GM12875 (cell line): Measurements from ENCODE around the gene HTR1D.
A peak's percentile ranks its signal among the peaks of the same experiment; 100 is the strongest.

Experiments used
- H3K4me3 ChIP-seq: one replicate; pipeline ENCODE4 v1.5.1; 2011; ENCODE audit warnings: low read depth, low read length, control low read depth
- TF ChIP-seq, protein P1 (sequence below): IDR thresholded peaks from 2 replicates; pipeline ENCODE4 v1.5.1; 2011; ENCODE audit warnings: low read depth, mild to moderate bottlenecking, control low read depth, inconsistent platforms, low read length, moderate library complexity, borderline replicate concordance; ENCODE audit not compliant: insufficient read depth

Gene HTR1D

GRCh38 chr1:23179862-23180261, 37.4 kb downstream of the HTR1D start:
- no peak overlapping the region for H3K4me3 ChIP-seq
- TF ChIP-seq, protein P1, sequence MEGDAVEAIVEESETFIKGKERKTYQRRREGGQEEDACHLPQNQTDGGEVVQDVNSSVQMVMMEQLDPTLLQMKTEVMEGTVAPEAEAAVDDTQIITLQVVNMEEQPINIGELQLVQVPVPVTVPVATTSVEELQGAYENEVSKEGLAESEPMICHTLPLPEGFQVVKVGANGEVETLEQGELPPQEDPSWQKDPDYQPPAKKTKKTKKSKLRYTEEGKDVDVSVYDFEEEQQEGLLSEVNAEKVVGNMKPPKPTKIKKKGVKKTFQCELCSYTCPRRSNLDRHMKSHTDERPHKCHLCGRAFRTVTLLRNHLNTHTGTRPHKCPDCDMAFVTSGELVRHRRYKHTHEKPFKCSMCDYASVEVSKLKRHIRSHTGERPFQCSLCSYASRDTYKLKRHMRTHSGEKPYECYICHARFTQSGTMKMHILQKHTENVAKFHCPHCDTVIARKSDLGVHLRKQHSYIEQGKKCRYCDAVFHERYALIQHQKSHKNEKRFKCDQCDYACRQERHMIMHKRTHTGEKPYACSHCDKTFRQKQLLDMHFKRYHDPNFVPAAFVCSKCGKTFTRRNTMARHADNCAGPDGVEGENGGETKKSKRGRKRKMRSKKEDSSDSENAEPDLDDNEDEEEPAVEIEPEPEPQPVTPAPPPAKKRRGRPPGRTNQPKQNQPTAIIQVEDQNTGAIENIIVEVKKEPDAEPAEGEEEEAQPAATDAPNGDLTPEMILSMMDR = no peak

DNA sequence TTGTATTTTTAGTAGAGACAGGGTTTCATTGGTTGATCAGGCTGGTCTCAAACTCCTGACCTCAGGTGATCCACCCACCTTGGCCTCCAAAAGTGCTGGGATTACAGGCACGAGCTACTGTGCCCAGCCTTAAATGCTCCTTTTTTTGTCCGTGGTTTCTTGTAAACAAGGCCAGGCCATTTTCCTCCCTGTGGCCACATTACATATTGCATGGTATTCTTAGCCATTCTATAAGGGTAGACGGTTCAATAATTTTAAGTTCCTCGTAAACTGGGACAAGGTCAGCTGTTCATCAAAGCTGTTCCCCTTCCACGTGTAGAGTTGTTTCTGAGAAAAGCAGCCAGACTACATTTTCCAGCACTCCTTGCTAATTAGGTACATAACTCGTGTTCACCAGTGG, 38.4 kb downstream of the HTR1D start:
- H3K4me3 ChIP-seq = no peak overlapping the region

DNA sequence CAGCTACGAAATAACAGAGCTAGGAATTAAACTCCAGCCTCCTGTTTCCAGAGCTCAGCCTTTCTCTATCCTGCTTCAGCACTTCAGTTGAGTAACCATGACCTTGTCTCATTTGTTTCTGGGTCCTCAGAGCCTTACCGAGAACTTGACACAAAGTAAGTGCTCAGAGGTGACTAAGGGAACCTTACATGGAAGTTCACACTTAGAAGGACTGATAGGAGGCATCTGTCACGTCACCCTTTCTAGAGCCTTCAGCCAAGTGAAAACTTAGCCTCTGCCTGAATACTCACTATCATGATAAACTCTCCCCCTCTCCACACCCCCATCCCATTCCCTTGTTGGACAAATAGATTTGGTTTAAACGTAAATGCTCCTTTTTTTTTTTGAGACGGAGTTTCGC, 38.9 kb downstream of the HTR1D start:
- TF ChIP-seq, protein P1 = no peak
- no peak overlapping the region for H3K4me3 ChIP-seq

More for the DNA sequence above, 38.4 kb downstream of the HTR1D start:
- TF ChIP-seq, protein P1 = peak; percentile 36; the same call in 1 of the 2 replicates

- H3K4me3 ChIP-seq = peak overlapping the region; percentile 61
These were observed 39.6 kb downstream of the HTR1D start for GRCh38 chr1:23177438-23178380.

DNA sequence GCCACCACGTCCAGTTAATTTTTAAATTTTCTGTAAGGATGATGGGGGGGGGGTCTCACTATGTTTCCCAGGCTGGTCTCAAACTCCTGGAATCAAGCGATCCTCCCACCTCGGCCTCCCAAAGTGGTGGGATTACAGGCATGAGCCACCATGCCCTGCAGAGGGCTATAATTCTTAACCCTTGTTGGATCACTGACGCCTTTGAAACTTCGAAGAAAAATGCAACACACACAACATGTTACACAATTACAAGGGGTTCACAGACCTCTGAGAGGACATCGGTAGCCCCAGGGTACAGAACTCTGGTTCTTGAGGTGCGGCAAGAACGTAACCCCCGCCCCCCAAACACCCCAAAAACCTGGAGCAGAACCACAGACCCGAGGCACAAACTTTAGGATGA, 40.3 kb downstream of the HTR1D start:
- peak overlapping the region; percentile 40 for H3K4me3 ChIP-seq
- TF ChIP-seq, protein P1 = no peak

More at GRCh38 chr1:23177438-23178380, 39.6 kb downstream of the HTR1D start:
- TF ChIP-seq, protein P1 = 0 out of 2 replicates have a peak, but pooled peaks have one; percentile 18

DNA sequence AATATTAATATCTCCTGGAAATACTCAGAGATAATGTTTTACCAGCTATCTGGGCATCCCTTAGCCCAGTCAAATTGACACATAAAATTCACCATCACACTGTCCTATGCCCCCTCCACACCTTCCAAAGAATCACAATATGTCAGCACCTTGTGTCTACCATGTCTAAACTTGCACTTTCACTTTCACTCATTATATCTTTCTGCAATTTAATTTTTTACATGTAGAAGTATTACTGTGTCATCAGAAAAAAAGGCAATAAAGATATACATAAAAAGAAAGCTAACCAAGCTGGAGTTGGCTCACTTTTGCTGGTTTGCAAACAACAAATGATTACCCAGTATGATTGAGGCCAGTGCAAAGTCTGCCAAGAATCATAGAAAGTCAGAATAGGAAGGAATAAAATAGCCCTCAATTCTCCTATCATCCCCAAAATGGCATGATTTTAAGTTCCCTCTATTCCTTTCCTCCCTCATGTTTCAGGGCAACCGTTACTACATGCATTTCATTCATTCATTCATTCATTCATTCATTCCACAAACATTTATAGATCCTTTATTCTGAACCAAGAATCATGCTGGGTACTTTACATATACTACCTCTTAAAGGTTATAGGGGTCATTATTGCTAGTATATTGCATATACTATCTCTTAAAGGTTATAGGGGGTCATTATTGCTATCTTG, 42.7 kb downstream of the HTR1D start:
- TF ChIP-seq, protein P1 = no peak
- H3K4me3 ChIP-seq = no peak overlapping the region

GRCh38 chr1:23171181-23171755, 46.0 kb downstream of the HTR1D start:
- TF ChIP-seq, protein P1 = no peak
- no peak overlapping the region for H3K4me3 ChIP-seq
